GM12878 (cell line): Measurements from ENCODE around the gene FOXL3. TPM values are rescaled to one million over a fixed set of nuclear protein-coding genes. Genes with fewer than 3 reads are reported as not detected.

ENCODE experiments used
- ATAC-seq: fragments of 200-7000 bp; cut with Tn5 transposase; 3 replicates; pipeline ENCODE4 v1.9.1; 2020; ENCODE audit warnings: mild to moderate bottlenecking, moderate library complexity
- BruUV-seq: library from RNA; stranded (reverse); fragments of 400-500 nt; replicated peaks from 2 replicates; lab custom pipeline; 2021; lab: Mats Ljungman, UMichigan
- CTCF ChIA-PET: fragments of 300-600 bp; sonication (Branson Sonifier 250); formaldehyde crosslinking; extraction: SDS; loops from one replicate; lab custom pipeline; 2021; ENCODE audit warnings: inconsistent platforms; lab: Yijun Ruan, JAX
- POLR2A ChIA-PET: fragments of 350-600 bp; formaldehyde crosslinking; extraction: SDS; loops from one replicate; lab custom pipeline; 2021; ENCODE audit warnings: inconsistent platforms; lab: Charles Lee
- RAD21 ChIA-PET: fragments of 300-600 bp; sonication (Branson Sonifier 250); formaldehyde crosslinking; loops from one replicate; lab custom pipeline; 2023; ENCODE audit warnings: antibody characterized with exemption; ENCODE audit not compliant: unreplicated experiment; lab: Charles Lee
- SMC1A ChIA-PET: fragments of 300-600 bp; sonication (Branson Sonifier 250); formaldehyde crosslinking; loops from one replicate; lab custom pipeline; 2023; ENCODE audit not compliant: unreplicated experiment, uncharacterized antibody; lab: Charles Lee
- DNase-seq: peaks from one replicate; pipeline ENCODE4 v3.0.0-alpha.2; 2011; ENCODE audit warnings: low read depth, low spot score
- FAIRE-seq: peaks from 3 replicates; lab custom pipeline; 2011; peaks lifted over from hg19 to GRCh38; lab: Jason Lieb, UNC
- H2AFZ ChIP-seq: 2 replicates; pipeline ENCODE4 v1.6.0; 2011; ENCODE audit warnings: low read depth, low read length, control low read depth; ENCODE audit not compliant: control insufficient read depth
- H3K27ac ChIP-seq: 2 replicates; pipeline ENCODE4 v1.5.1; 2011; ENCODE audit warnings: control low read depth; ENCODE audit not compliant: control insufficient read depth, insufficient read depth
- H3K27me3 ChIP-seq, 2 experiments: replicated peaks in 1 of 2; 2 replicates each; pipeline versions ENCODE4 v1.6.0 to v1.6.1; 2011; ENCODE audit warnings: low read length in 1 of 2; ENCODE audit not compliant: control insufficient read depth in 2 of 2, insufficient read depth in 2 of 2
- H3K36me3 ChIP-seq, 2 experiments: 2 replicates each; pipeline ENCODE4 v1.5.1; 2011; ENCODE audit warnings: low read length in 1 of 2; ENCODE audit not compliant: control insufficient read depth in 2 of 2, insufficient read depth in 2 of 2
- H3K4me1 ChIP-seq: 2 replicates; pipeline ENCODE4 v1.6.1; 2011; ENCODE audit warnings: mild to moderate bottlenecking, low read length, moderate library complexity, mixed read lengths; ENCODE audit not compliant: control insufficient read depth, insufficient read depth
- H3K4me2 ChIP-seq: 2 replicates; pipeline ENCODE4 v1.6.0; 2011; ENCODE audit warnings: control low read depth; ENCODE audit not compliant: control insufficient read depth, insufficient read depth
- H3K4me3 ChIP-seq: fragments of 200-600 bp; sonication (generic); 2 replicates; pipeline ENCODE4 v1.5.1; 2016
- H3K79me2 ChIP-seq: 2 replicates; pipeline ENCODE4 v1.6.0; 2011; ENCODE audit warnings: low read length; ENCODE audit not compliant: control insufficient read depth, insufficient read depth
- H3K9ac ChIP-seq: 2 replicates; pipeline ENCODE4 v1.8.0; 2011; ENCODE audit warnings: low read length, control low read depth, mixed read lengths; ENCODE audit not compliant: control insufficient read depth, insufficient read depth
- H3K9me3 ChIP-seq: replicated peaks from 3 replicates; pipeline ENCODE4 v1.5.1; 2011; ENCODE audit warnings: mild to moderate bottlenecking, low read length; ENCODE audit not compliant: control insufficient read depth, insufficient read depth
- H4K20me1 ChIP-seq: 2 replicates; pipeline ENCODE4 v1.6.0; 2011; ENCODE audit not compliant: control insufficient read depth, insufficient read depth
- DPF2 ChIP-seq: fragments of 450-650 bp; IDR thresholded peaks from 2 replicates; pipeline ENCODE4 v1.6.1; 2017; ENCODE audit warnings: mild to moderate bottlenecking
- NBN ChIP-seq: fragments of 450-650 bp; IDR thresholded peaks from 2 replicates; pipeline ENCODE4 v1.6.1; 2016
- ZNF687 ChIP-seq: fragments of 450-650 bp; IDR thresholded peaks from 2 replicates; pipeline ENCODE4 v1.6.1; 2017; ENCODE audit warnings: mild to moderate bottlenecking, moderate library complexity
- ZSCAN29 ChIP-seq: fragments of 450-650 bp; IDR thresholded peaks from 2 replicates; pipeline ENCODE4 v1.6.1; 2017; ENCODE audit warnings: mild to moderate bottlenecking, moderate library complexity
- WGBS: methylation state at CpG from one replicate; pipeline ENCODE4 v1.1.6; 2016; ENCODE audit warnings: low lambda C conversion rate; ENCODE audit not compliant: insufficient replicate concordance, insufficient coverage; ENCODE audit errors: missing lambda C conversion rate; 5-methylcytosine and 5-hydroxymethylcytosine counted together
- in situ Hi-C: fragments of 300-500 bp; cut with MboI; formaldehyde crosslinking; loops from 9 replicates; pipeline ENCODE4 v1.14.3; 2018; ENCODE audit warnings: mixed read lengths
- intact Hi-C: fragments of 100-400 bp; cut with micrococcal nuclease; formaldehyde crosslinking; loops from one replicate; pipeline ENCODE4 v1.14.2; 2022; ENCODE audit not compliant: unreplicated experiment
- polyA plus RNA-seq, 11 experiments: library from polyadenylated mRNA; depleted of rRNA in 4 of 11; unstranded in 6 of 11; stranded (reverse) in 5 of 11; fragments of >200 nt; fragmentation: Nextera tagmentation in 4 of 11; fragmentation: Illumina TruSeq in 1 of 11; extraction: Ambion mirVana in 4 of 11; extraction: Trizol in 1 of 11; gene quantifications; 1 replicate in 1 of 11; 2 replicates in 10 of 11; pipeline versions ENCODE4 v1.2.1 to v1.2.3, GENCODE V29; 2011 to 2016; ENCODE audit warnings: inconsistent platforms in 2 of 11, missing spikeins in 2 of 11, low read depth in 1 of 11
- total RNA-seq, 4 experiments: library from RNA; depleted of rRNA in 3 of 4; stranded (reverse); fragments of >200 nt in 3 of 4; fragmentation: Illumina TruSeq in 1 of 4; extraction: Trizol in 1 of 4; gene quantifications; 2 replicates each; pipeline versions ENCODE4 v1.2.1 to v1.2.3, GENCODE V29; 2013 to 2021

FOXL3 gene
- total and polyA plus RNA-seq, 10 of the 15 experiments (the other 5 are each of a cell fraction or from before 2014, with no cell fraction given) = not detected

- no TSS peak for BruUV-seq
- ChIA-PET CTCF (interaction anchor here (0.7 kb wide), 1 partner anchor 580 kb away, joined by 3 read pairs; no protein-coding TSS in a partner anchor), SMC1A (no interaction called here), POLR2A (no interaction called here), RAD21 (no interaction called here)
- in situ Hi-C loops = no loop called here
- FAIRE-seq (no peak), ATAC-seq (no peak), DNase-seq (no peak)
- Histone ChIP-seq H3K79me2 (no peaks in the 10 kb centered on the region), H3K4me1 (no peaks in the 10 kb centered on the region), H3K36me3 (no peaks in the 10 kb centered on the region), H2AFZ (no peak overlapping the region), H3K4me3 (no peak overlapping the region), H3K4me2 (no peak overlapping the region), H3K9me3 (peaks cover 2% of the 10 kb centered on the region; the same call in 2 of the 3 replicates), H3K27ac (no peak overlapping the region), H4K20me1 (no peaks in the 10 kb centered on the region), H3K27me3 (no peaks in the 10 kb centered on the region), H3K9ac (no peak overlapping the region)
- TF ChIP-seq ZSCAN29 (no peak), ZNF687 (no peak), NBN (no peak), DPF2 (no peak)
- WGBS = 65% methylated on average over 15 of the region's 15 CpGs
- intact Hi-C loops = no loop called here
Measured at GRCh38 chr7:292826-293225, 2.9 kb downstream of the FOXL3 start.
